GM13976 (cell line): Measurements from ENCODE around the gene BCAS3.

ENCODE experiments used
- DNase-seq: peaks from one replicate; pipeline ENCODE4 v3.0.0; 2012; ENCODE audit warnings: low spot score
- CTCF ChIP-seq: IDR thresholded peaks from 2 replicates; pipeline ENCODE4 v1.5.1; 2012; ENCODE audit warnings: borderline replicate concordance, mild to moderate bottlenecking; ENCODE audit not compliant: insufficient read depth; ENCODE audit errors: extremely low read depth, missing control alignments, control extremely low read depth
- in situ Hi-C: fragments of 300-500 bp; cut with MboI; formaldehyde crosslinking; loops from one replicate; pipeline ENCODE4 v1.12.0; 2022; ENCODE audit warnings: low sequenced_read_pairs, mixed read lengths, inconsistent platforms; ENCODE audit not compliant: unreplicated experiment

BCAS3 gene

GRCh38 chr17:61362852-61363600, 685.4 kb downstream of the BCAS3 start:
- TF ChIP-seq CTCF = no peak
- no peak for DNase-seq
- in situ Hi-C loops = loop anchor here (25.0 kb wide), 1 partner anchor 351 kb away; no protein-coding TSS in a partner anchor

- in situ Hi-C loops = loop anchor here (25.0 kb wide), 1 partner anchor 352 kb away; no protein-coding TSS in a partner anchor
- TF ChIP-seq CTCF = no peak
- no peak for DNase-seq
Observed at GRCh38 chr17:61363601-61364462, 686.2 kb downstream of the BCAS3 start.

GRCh38 chr17:61364463-61364846, 686.8 kb downstream of the BCAS3 start:
- in situ Hi-C loops = loop anchor here (25.0 kb wide), 1 partner anchor 352 kb away; no protein-coding TSS in a partner anchor
- TF ChIP-seq CTCF = no peak
- no peak for DNase-seq

- no peak for DNase-seq
- in situ Hi-C loops = loop anchor here (25.0 kb wide), 1 partner anchor 354 kb away; no protein-coding TSS in a partner anchor
- TF ChIP-seq CTCF = no peak
Observed at GRCh38 chr17:61366076-61366714, 688.5 kb downstream of the BCAS3 start.

- no peak for TF ChIP-seq CTCF
- in situ Hi-C loops = loop anchor here (25.0 kb wide), 1 partner anchor 355 kb away; no protein-coding TSS in a partner anchor
- no peak for DNase-seq
Observed at GRCh38 chr17:61366715-61367413, 689.2 kb downstream of the BCAS3 start.
